GM03348 (cell line): ENCODE data around the gene ADAM12.

Experiments used
- DNase-seq: peaks from one replicate; pipeline ENCODE4 v3.0.0; 2012; ENCODE audit warnings: low spot score

The ADAM12 gene

GRCh38 chr10:126387931-126388911 is at the start of gene ADAM12:
ADAM12 (minus strand) TSS chr10:126388477; CDS start chr10:126388145, 332 bp downstream.
- peak; percentile 73 for DNase-seq

- no peak for DNase-seq
Observed at GRCh38 chr10:126437635-126438406, 49.5 kb upstream of the ADAM12 start.

DNA sequence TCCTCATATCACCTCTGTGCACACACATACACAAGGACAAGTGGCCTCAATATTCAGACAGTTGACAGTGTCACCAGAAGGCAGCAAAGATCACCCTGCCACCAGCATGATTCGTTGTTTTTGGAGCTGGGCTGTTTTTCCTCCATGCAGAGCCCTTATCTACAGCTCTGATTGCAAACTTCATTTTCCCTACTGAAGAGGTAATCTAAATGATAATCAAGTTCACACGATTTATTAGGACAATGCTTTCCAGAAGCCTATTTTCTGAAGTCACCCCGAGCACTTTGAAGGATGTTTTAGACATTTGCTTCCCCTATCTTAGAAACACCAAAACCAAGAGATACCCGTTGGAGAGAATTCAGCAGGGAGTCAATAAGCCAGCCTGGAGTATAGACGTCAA is 46.0 kb upstream of the ADAM12 start:
- DNase-seq, result no peak

DNA sequence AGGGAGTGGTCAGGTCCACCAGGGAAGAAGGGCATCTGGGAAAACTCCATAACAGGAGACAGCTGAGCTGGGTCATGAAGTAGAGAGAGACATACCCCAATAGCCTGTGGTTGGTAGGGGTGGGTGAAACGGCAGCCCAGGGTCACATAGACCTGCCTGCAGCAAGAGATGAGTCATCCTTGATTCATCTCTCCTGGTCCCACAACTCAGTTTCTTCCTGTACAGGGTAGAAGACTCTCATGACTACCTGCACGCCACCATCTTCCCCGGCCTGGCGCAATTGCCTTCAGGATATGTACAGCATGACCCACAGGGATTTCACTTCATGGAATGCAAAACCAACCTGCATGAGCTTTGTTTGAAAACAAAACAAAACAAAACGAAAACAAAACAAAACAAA is 45.1 kb upstream of the ADAM12 start:
- no peak for DNase-seq

- DNase-seq, result no peak
Observed at GRCh38 chr10:126432507-126432906, 44.2 kb upstream of the ADAM12 start.

- no peak for DNase-seq
Observed at GRCh38 chr10:126431816-126432215, 43.5 kb upstream of the ADAM12 start.

- DNase-seq, result no peak
Observed at GRCh38 chr10:126430512-126430911, 42.2 kb upstream of the ADAM12 start.

- DNase-seq, result no peak
Observed at GRCh38 chr10:126429275-126429674, 41.0 kb upstream of the ADAM12 start.

DNA sequence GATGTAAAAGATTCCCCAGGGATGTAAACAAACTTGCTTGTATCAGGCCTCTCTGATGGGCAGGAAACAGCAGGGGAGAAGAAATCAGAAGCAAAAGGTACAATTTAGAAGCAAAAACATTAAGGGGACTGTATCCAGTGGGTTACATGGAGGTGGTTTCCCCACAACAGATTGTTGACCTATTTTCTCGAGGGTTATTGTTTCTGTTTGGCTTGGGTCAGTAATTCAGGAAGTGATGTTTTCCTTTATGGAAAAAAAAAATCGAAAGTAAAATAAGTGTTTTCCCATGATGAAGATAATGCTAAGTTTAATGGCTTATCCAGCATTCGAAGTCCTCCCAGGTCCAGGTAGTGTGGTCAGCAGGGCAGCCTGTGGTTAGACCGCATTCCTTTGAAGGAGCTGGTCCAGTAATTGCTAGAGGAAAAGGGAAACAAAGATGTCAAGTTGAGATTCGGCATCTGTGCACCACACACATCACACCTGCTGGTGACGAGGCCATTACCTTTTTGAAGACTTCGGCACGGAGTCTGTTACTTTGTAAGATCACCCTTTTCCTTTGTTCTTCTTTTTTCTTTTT is 37.3 kb upstream of the ADAM12 start:
- no peak for DNase-seq

DNA sequence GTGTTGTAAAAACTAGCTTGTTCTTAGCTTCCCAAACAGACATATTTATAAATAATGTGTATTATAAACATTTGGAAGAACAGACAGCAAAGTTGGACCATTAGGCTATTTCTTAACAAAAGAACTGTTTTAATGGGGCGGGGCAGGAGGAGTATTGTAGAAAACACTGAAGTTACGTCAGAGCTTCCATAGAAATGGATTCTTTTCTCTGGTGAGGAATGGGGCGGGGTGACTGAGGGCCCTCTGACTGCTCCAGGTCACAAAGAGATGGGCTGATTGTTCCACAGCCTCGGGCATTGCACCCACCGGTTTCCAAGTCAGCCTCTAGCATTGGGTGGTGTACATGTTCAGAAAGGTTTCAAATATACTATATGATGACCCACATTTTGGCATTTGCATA is 36.8 kb upstream of the ADAM12 start:
- no peak for DNase-seq

DNA sequence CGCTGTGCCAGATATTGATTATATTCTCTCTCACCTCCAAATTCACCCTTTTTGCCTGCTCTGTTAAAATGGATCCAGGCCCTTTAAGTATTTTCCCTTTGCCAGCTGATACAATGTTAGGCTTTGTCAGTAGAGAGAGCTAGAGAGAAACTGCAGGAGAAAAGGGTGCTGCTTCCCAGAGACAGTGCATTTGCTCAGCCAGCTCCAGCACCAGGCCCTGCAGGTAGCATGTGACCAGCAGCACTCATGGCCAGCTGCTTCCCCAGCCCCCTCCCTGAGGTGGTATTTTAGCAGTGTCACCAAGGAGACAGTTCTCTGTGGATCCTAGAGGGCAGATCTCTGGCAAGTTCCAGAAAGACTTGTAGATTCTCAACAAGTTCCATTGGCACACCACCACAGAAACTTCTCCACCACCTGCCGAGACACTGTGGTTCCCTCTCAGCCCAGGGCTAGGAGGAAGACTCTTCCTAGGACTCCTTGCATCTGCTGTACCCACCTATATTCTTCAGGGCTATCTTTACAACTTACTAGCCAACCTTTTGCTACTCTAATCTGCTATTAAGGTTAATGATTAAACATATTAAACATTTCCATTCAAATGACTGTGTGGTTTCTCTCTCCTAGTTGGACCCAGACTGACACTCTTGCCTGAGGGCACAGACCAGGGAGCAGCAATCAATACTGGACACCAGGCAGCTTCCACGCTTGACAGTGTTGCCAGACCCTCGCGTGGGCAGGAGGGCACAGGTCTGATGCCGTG is 35.6 kb upstream of the ADAM12 start:
- DNase-seq, result no peak

DNA sequence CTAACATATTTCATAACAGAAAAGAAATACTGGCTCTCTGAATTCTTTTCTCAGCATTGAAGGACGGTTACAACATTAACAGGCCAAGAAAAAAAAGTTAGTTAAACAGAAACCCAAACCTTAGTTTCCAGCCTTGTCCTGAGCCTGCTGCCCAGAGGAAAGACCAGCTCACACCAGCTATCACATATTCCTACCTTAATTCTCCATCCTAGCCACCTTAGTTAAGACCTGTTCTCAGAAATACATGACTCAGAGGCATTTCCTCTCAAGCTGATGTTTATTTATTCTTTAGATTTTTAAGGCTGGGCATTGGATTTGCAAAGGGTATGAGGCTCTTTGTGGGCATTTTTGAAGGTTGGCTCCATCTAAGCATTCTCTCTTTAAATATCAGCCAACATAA is 34.3 kb upstream of the ADAM12 start:
- peak; percentile 13 for DNase-seq

DNA sequence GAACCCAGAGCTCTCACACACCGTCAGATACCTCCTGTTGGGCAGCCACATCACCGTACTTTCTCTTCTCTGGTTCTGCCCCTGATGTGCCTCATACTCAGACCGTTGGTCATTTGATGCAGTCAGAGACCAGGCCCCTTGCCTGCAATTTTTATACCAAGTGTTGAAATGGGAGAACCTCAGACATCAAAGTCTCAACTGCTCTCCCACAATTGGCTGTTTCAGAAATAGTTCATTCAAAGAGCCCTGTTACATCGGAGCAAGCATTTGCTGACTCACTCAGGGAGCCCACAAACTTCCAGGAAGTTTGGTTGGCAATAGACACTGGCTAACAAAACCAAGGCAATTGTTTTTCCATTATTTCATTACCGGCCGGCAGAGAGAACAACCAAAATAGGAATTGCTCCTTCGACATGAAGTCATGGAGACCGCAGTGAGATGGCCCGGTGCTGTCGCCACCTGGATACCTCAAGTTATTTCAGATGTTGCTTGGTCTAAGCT is 33.5 kb upstream of the ADAM12 start:
- peak; percentile 89 for DNase-seq

- DNase-seq, result peak; percentile 24
Observed at GRCh38 chr10:126420567-126421300, 32.5 kb upstream of the ADAM12 start.

DNA sequence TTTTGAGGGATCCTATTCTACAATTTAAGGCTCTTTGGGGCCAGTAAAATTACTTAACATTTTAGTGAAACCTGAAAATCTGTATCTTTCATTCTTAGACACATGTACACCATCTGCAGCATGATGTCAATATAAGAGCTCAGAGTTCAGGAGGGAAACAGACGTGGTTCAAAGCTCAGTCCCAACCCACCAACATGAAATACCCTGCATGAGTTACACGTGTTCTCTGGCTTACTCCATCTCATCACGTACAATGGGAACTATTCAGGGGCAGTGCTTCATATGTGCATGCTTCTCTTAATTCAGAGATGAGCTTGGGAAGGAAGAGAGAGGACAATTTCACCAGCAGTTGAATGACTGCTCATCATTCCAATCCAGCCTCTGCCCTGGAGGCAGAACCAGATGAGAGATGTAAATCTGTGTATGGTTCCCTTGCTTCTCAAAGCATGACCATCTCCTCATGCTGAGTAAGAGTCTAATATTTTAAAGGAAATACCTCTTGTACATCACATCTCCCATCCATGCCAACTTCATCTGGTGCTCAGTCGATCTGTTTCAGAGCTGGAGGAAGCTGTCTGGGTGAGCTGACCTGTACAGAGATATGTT is 29.0 kb upstream of the ADAM12 start:
- DNase-seq, result no peak

DNA sequence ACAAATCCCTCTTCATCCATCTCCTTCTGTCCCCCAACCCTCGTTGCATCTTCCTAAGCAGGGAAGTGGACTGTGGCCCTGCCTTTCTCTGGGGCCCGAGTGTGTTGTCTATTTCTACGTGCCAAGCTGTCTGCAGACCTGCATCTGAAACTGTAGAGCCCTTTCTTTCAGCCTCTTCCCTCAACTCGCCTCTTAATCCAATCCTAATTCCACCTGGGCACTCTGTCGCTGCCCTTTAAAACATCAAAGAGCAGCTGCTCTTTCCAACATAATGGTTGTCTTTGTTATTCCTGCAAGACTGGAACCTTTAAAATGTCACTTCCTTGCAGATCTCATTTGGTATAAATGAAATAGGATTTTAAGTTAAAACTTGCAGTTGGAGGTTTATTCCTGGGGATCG is 21.5 kb upstream of the ADAM12 start:
- DNase-seq, result no peak

- DNase-seq, result no peak
Observed at GRCh38 chr10:126408953-126409641, 20.8 kb upstream of the ADAM12 start.

DNA sequence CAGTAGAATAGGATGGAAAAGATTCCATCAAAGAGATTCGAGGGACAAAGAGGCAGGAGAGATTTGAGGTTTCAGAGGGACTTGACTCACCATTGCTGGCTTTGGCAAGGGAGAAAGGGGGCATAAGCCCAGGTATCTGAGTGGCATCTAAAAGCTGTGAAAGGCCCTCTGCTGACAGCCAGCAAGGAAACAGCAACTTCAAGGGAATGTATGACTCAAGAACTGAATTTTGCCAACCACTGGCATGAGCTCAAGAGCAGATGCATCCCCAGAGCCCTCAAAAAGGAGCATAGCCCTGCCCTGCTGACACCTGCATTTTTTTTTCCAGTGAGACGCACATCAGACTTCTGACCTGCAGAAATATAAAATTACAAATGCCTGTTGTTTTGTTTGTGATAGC is 19.6 kb upstream of the ADAM12 start:
- DNase-seq, result peak; percentile 15

- no peak for DNase-seq
Observed at GRCh38 chr10:126405239-126405775, 17.0 kb upstream of the ADAM12 start.
